ENCODE results near the gene LLCFC1. TPM values are rescaled to one million over a fixed set of nuclear protein-coding genes. Genes with fewer than 3 reads are reported as not detected.

Gene LLCFC1
- polyA plus RNA-seq, 12 donors: 0.21 to 0.70 (median 0.52) TPM; not detected in 5

GRCh38 chr7:142910031-142910433, 29.3 kb upstream of the LLCFC1 start:
- no peak for DNase-seq

- DNase-seq: no peak
Observed at GRCh38 chr7:142910481-142910880, 28.8 kb upstream of the LLCFC1 start.

- DNase-seq: no peak
Observed at GRCh38 chr7:142913051-142913450, 26.2 kb upstream of the LLCFC1 start.

GRCh38 chr7:142913566-142913965, 25.7 kb upstream of the LLCFC1 start:
- no peak for DNase-seq

GRCh38 chr7:142914121-142914520, 25.2 kb upstream of the LLCFC1 start:
- DNase-seq: no peak

GRCh38 chr7:142915315-142915714, 24.0 kb upstream of the LLCFC1 start:
- DNase-seq: no peak

- DNase-seq: no peak
Observed at GRCh38 chr7:142916508-142916907, 22.8 kb upstream of the LLCFC1 start.

GRCh38 chr7:142917447-142917846, 21.8 kb upstream of the LLCFC1 start:
- DNase-seq: no peak

GRCh38 chr7:142918901-142919300, 20.4 kb upstream of the LLCFC1 start:
- no peak for DNase-seq

GRCh38 chr7:142919656-142920055, 19.6 kb upstream of the LLCFC1 start:
- DNase-seq: no peak

- no peak for DNase-seq
Observed at GRCh38 chr7:142923391-142923790, 15.9 kb upstream of the LLCFC1 start.

GRCh38 chr7:142925413-142925812, 13.9 kb upstream of the LLCFC1 start:
- DNase-seq: no peak

GRCh38 chr7:142927085-142927745, 12.1 kb upstream of the LLCFC1 start:
- no peak for DNase-seq

GRCh38 chr7:142927949-142928348, 11.3 kb upstream of the LLCFC1 start:
- DNase-seq: no peak

GRCh38 chr7:142930126-142930730, 9.1 kb upstream of the LLCFC1 start:
- no peak for DNase-seq

GRCh38 chr7:142932386-142933091, 6.7 kb upstream of the LLCFC1 start:
- DNase-seq: no peak

- no peak for DNase-seq
Observed at GRCh38 chr7:142933092-142933475, 6.2 kb upstream of the LLCFC1 start.

- no peak for DNase-seq
Observed at GRCh38 chr7:142933624-142934023, 5.7 kb upstream of the LLCFC1 start, which contains the start of gene TRPV5. TSS of gene TRPV5 (minus strand) at chr7:142933746. CDS start at chr7:142933459, 287 bp downstream.

GRCh38 chr7:142934056-142934455, 5.2 kb upstream of the LLCFC1 start:
- DNase-seq: no peak

GRCh38 chr7:142935941-142936565, 3.2 kb upstream of the LLCFC1 start:
- DNase-seq: no peak

GRCh38 chr7:142938611-142939010, 673 bp upstream of the LLCFC1 start:
- no peak for DNase-seq

- no peak for DNase-seq
Observed at GRCh38 chr7:142940966-142941535, 1.8 kb downstream of the LLCFC1 start.
